Activated CD4-positive, alpha-beta T cell treated with anti-CD3 and anti-CD28 coated beads, Interleukin-2, amount 10 ng/mL, durations not matched to agents 24 days and 14 days (primary cell): ENCODE results near the gene RAI1. TPM values are rescaled to one million over a fixed set of nuclear protein-coding genes. Genes with fewer than 3 reads are reported as not detected.

Experiments used
- DNase-seq: peaks from one replicate; pipeline ENCODE4 v3.0.0; 2022
- H3K27ac Mint-ChIP-seq: one replicate; pipeline ENCODE4 v1.8.0; 2022; ENCODE audit warnings: mild to moderate bottlenecking, mixed read lengths
- H3K27me3 Mint-ChIP-seq: one replicate; pipeline ENCODE4 v1.8.0; 2022; ENCODE audit warnings: mixed read lengths
- H3K36me3 Mint-ChIP-seq: one replicate; pipeline ENCODE4 v1.8.0; 2022; ENCODE audit warnings: low read depth, mild to moderate bottlenecking, mixed read lengths
- H3K4me1 Mint-ChIP-seq: one replicate; pipeline ENCODE4 v1.8.0; 2021; ENCODE audit warnings: mixed read lengths
- H3K4me3 Mint-ChIP-seq: one replicate; pipeline ENCODE4 v1.8.0; 2022; ENCODE audit warnings: mild to moderate bottlenecking, moderate library complexity, mixed read lengths
- H3K9me3 Mint-ChIP-seq: one replicate; pipeline ENCODE4 v1.8.0; 2021; ENCODE audit warnings: mixed read lengths
- intact Hi-C: fragments of 100-400 bp; cut with micrococcal nuclease; formaldehyde crosslinking; loops from one replicate; pipeline ENCODE4 v1.15.1; 2023
- total RNA-seq: library from RNA; stranded (reverse); gene quantifications from 2 replicates; pipeline ENCODE4 v1.2.3, GENCODE V29; 2022

RAI1 gene
- total RNA-seq, 1 donor from 2014 or later: 34.5 TPM

DNA sequence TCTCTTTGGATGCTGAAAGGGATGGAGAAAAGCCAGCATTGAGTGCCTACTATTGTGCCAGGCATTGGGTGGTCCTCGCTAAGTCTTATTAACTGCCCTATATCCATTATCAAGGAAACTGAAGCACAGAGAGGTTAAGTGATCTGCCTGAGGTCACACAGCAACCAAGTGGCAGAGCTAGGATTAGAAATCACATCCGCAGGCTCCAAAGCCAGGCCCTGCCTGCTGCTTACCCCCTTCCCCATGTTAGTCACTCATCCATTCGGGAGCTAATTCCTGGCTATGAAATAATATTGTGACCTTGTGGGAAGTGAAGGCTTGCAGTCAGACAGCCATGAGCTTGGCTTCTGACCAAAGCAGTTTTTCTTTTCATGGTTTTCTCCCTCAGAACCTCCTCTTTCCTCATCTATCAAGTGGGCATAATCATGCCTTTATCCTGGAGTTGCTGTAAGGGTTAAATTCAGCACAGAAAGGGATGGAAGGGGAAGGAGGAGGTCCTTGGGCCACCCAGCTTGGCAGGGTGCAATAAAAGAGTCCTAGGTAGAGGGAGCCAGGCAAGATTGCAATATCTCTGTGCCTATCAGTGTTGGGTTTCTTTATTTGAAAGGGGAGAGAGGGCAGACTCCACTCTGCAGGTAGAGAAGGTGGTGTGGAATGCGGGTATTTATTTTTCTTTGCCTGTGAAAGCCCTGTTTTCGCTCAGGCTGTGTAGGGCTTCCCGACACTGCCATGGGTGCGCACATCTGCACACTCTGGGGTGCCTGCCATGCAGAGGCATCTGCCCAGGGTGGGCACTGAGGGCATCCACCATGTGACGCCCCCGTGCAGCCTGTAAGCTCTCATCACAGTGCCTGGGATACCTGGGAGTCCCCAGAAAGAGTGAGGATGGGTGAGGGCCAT is 11.3 kb downstream of the RAI1 start:
- no peaks in the 10 kb centered on the region for H3K36me3 Mint-ChIP-seq
- intact Hi-C loops: loop anchor here (5.0 kb wide), 1 partner anchor 340 kb away; no protein-coding TSS in a partner anchor
- no peaks in the 10 kb centered on the region for H3K9me3 Mint-ChIP-seq
- DNase-seq: no peak
- peak overlapping the region; percentile 75 for H3K27ac Mint-ChIP-seq
- H3K4me3 Mint-ChIP-seq: peak overlapping the region; percentile 30
- no peaks in the 10 kb centered on the region for H3K27me3 Mint-ChIP-seq
- peaks cover 52% of the 10 kb centered on the region for H3K4me1 Mint-ChIP-seq

DNA sequence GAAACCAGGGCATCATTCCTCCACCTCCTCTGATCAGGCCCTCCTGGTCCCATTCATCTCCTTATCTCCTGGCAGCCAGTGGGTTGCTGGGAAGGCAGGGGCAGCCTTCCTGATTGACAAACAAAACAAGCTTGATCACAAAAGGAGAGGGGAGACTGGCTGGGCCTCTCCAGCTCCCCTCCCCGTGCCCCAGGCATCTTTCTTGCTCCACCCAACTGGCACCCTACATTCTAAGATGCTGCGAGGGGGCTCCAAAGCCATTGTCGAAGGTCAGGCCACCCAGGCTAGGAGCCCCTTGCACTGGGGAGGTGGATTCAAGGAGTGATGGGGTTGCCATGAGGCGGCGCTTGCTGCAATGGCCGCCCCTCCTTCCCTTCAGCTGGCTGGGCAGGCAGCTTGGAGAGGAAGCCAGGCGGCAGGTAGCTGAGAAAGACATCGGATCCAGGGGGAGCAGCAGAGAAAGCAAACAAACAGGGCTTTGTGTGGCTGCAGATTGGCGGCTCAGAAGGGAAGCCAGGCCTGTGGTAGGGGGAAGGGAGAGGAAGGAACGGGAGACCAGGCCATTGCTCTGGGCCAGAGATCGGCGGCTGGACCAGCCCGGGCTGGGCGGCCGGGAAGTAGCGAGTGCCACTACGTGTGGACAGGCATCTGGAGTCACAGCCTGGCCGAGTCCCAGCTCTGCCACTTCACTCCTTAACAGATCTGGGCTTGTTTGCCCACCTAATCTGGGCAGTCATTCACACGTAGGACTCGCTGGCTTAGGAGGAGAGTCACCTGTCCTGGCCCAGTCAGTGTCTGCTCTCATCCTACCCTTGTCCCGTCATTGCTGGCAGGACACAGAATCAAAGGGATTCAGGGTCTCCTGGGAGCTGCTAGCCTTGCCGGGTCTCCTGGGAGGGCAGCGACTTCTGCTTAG is 12.3 kb downstream of the RAI1 start:
- Mint-ChIP-seq H3K36me3 (no peaks in the 10 kb centered on the region), H3K4me1 (peaks cover 54% of the 10 kb centered on the region), H3K27ac (peak overlapping the region; percentile 97), H3K27me3 (no peaks in the 10 kb centered on the region), H3K4me3 (peak overlapping the region; percentile 84), H3K9me3 (no peaks in the 10 kb centered on the region)
- intact Hi-C loops: loop anchor here (1.0 to 5.0 kb wide), 2 partner anchors 10 to 339 kb away; no protein-coding TSS in a partner anchor
- DNase-seq: no peak

DNA sequence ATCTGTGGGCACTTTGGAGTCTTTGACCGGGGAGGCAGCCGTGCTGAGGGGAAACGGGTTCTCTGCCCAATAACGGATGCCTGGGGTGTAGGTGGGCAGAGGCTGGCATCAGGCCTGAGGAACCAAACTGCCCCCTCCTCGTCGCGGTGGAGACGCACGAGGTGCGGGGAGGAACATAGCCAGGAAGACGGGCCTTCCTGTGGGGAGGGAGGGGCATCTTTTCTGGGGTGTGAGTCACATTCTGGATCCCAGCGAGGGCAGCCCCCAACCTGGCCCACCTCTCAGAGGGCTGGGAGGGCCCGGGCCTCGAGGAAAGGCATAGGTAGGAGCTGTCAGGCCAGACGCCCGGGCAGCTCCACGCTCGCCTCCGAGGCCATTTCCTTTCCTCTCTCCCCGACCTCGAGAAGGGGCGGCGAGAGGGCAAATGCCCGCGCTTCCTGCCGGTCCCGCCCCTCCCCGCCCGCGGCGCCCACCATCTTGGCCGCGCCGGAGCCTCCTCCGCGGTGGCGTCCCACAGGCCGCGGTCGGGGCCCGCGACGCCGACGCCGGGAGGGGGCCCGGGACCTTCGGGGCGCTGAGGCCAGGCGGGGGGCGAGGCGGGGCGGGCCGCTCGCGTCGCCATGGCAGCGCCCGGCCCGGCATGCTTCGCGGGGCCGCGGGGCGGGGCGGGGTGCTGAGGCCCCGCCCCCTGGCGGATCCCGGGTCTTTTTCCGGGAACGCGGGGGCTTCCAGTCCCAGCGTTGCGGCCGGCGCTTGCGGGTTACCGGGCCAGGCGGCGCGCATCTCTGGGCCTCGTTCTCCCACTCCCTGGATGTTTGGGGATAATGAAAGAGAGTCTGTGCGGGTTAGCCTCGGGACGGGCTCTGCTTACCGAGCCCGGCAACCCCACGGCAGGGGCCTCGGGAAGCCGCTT is 13.2 kb downstream of the RAI1 start:
- H3K27ac Mint-ChIP-seq: peak overlapping the region; percentile 97
- no peaks in the 10 kb centered on the region for H3K36me3 Mint-ChIP-seq
- H3K9me3 Mint-ChIP-seq: no peaks in the 10 kb centered on the region
- H3K27me3 Mint-ChIP-seq: no peaks in the 10 kb centered on the region
- peaks cover 56% of the 10 kb centered on the region for H3K4me1 Mint-ChIP-seq
- DNase-seq: peak; percentile 93
- intact Hi-C loops: loop anchor here (1.0 to 5.0 kb wide), 2 partner anchors 11 to 338 kb away; no protein-coding TSS in a partner anchor
- H3K4me3 Mint-ChIP-seq: peak overlapping the region; percentile 90

DNA sequence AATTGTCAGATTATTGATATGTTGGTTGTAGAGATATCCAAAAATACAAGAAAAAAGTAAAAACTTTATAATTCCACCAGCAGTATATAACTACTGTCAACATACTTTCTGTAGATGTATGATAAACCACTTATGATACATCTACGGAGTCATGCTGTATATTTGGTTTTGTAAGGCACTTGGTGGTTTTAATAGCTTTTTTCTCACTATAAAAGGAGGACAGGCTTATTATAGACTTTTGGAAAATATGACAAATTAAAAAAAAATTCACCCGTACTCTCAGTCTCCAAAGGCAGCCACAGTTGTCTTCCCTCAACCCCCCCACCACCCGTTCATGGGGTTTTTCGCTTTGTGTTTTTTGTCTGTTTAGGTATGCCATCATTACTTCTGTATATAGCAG is 14.8 kb downstream of the RAI1 start:
- Mint-ChIP-seq H3K27ac (peak overlapping the region; percentile 87), H3K4me3 (peak overlapping the region; percentile 90), H3K27me3 (no peaks in the 10 kb centered on the region), H3K36me3 (no peaks in the 10 kb centered on the region), H3K4me1 (peaks cover 48% of the 10 kb centered on the region), H3K9me3 (no peaks in the 10 kb centered on the region)
- intact Hi-C loops: no loop called here
- no peak for DNase-seq

DNA sequence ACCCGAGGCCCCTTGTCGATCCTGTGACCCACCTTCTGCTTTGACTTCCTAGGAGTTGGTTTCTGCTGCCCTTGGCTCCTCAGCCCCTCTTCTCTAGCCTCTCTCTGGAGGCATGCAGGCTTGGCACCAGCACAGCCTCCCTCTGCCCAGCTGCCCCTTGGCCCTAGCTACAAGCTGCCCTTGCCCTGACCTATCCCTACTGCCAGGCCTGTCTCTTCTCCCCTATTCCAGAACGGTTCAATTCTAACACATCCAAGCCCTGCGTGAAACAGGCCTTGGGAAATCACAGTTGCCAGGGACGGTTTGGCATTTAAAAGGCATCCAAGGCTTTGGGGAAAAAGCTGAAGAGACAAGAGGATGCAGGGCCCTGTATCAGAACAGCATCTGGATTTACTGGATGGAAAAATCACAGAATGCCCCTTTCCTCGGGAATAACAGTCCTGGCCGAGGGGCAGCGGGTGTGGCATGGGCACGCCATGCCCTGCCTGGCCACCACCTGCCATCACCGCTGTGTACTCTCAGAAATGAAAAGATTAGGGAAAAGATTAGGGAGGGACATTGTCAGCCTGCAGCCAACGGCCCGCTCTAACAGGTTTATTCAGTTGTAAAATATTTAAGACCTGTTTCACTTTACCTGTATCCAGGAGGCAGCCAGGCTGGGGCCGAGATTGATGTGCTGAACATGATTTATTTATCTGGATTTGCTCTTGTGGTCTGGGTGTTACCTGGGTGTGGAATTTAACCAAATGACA is 15.8 kb downstream of the RAI1 start:
- peaks cover 3% of the 10 kb centered on the region for H3K36me3 Mint-ChIP-seq
- intact Hi-C loops: no loop called here
- H3K27me3 Mint-ChIP-seq: no peaks in the 10 kb centered on the region
- H3K4me3 Mint-ChIP-seq: no peak overlapping the region
- DNase-seq: no peak
- H3K9me3 Mint-ChIP-seq: no peaks in the 10 kb centered on the region
- H3K27ac Mint-ChIP-seq: peak overlapping the region; percentile 60
- peaks cover 41% of the 10 kb centered on the region for H3K4me1 Mint-ChIP-seq

DNA sequence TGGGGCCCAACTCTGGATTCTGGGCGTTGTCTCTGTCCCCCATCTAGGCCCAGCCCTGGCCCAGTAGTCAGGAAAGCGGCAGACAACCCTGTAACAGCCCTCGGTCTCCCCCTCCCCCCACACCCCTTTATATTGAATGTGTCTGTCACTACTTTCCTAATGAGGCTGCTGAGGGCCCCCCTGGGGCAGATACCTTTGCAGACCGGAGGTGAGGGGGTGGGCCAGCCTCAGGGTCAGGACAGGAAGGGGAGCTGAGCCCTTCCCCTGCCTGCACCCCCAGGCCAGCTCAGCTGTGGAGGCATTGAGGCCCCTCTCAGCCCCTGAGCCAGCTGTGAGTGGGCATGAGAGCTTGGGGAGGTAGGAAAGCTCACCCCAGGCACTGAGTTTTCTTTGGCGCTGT is 17.1 kb downstream of the RAI1 start:
- Mint-ChIP-seq H3K27ac (no peak overlapping the region), H3K9me3 (no peaks in the 10 kb centered on the region), H3K36me3 (peaks cover 3% of the 10 kb centered on the region), H3K4me1 (peaks cover 29% of the 10 kb centered on the region), H3K4me3 (no peak overlapping the region), H3K27me3 (no peaks in the 10 kb centered on the region)
- intact Hi-C loops: no loop called here
- DNase-seq: no peak

DNA sequence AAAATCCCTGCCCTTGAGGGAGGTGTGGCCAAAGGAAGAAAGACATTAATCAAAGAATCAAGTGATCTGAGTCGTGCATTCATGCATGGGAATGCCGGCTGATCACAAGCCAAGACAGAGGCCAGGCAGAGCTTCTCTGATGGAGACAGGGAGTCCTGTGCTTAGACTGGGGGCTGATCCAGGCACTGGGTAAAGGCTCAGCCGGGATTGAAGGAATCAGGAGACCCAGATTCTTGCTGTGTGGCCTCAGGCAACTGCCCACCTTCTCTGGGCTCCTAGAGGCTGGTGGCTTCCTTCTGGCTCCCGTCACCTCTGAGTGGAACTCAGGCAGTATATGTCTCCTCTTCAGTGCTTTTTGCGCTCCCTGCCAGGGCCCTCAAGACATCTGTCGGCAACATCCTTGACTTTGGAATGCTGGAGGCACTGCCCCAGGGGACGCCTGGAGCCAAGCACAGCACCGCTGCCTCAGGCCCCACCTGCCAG is 17.7 kb downstream of the RAI1 start:
- Mint-ChIP-seq H3K36me3 (peaks cover 6% of the 10 kb centered on the region), H3K4me1 (peaks cover 28% of the 10 kb centered on the region), H3K27ac (no peak overlapping the region), H3K27me3 (no peaks in the 10 kb centered on the region), H3K4me3 (no peak overlapping the region), H3K9me3 (no peaks in the 10 kb centered on the region)
- intact Hi-C loops: no loop called here
- no peak for DNase-seq

DNA sequence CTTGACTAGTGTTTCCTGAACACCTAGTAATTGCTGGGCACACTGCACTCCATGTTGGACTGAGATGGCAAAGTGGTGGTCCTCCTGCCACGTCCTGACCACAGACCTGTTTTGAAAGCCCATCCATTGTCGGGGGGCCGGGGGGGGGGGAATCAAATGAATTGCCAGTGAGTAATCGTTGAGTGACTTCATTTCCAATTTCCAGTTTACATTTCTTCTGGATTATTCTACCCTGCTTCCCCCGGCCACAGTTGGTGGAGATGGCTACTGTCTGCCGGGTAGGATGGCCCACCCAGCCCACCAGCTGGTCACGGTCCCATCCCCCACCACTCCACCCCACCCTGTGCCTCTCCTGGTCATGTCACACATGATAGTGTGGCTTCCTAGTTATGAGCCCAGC is 18.2 kb downstream of the RAI1 start:
- Mint-ChIP-seq H3K4me3 (no peak overlapping the region), H3K36me3 (peaks cover 6% of the 10 kb centered on the region), H3K4me1 (peaks cover 25% of the 10 kb centered on the region), H3K27ac (no peak overlapping the region), H3K9me3 (no peaks in the 10 kb centered on the region), H3K27me3 (no peaks in the 10 kb centered on the region)
- intact Hi-C loops: no loop called here
- DNase-seq: no peak

DNA sequence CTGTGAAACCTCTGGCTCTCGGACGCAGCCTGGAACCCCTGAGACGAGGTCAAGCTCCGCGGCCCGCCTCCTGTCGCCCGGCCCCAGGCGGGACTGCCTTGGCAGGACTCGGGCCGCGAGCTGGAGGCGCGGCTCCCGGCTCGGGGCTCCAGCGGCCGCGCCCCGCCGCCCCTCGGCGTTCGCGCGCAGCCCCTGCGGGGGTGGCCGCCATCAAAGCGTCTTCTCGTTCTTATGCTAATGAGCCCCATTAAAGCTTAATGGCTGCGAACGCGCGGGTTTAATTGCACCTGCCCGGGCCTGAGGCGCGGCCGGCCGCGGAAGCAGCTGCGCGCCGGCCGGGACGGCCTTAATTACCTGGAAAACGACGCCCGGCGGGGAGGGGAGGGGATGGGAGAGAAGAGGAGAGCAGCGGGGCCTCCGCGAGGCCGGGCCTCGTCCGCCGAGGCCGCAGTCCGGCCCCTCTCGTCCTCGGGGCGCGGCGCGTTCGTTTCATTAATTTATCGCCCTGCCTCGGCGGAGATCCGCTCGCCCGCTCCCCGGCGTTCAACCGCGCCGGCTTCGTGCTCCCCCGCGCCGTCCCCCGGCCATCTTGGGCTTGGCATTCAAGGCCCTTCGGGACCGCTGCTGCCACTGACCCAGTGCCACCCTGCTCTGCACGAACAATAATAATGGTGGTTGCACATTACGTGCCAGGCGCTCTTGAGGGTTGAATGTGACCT is 19.2 kb downstream of the RAI1 start:
- no peak for DNase-seq
- intact Hi-C loops: no loop called here
- no peak overlapping the region for H3K4me3 Mint-ChIP-seq
- H3K27me3 Mint-ChIP-seq: no peaks in the 10 kb centered on the region
- H3K36me3 Mint-ChIP-seq: peaks cover 8% of the 10 kb centered on the region
- no peaks in the 10 kb centered on the region for H3K9me3 Mint-ChIP-seq
- H3K27ac Mint-ChIP-seq: no peak overlapping the region
- H3K4me1 Mint-ChIP-seq: peaks cover 22% of the 10 kb centered on the region

DNA sequence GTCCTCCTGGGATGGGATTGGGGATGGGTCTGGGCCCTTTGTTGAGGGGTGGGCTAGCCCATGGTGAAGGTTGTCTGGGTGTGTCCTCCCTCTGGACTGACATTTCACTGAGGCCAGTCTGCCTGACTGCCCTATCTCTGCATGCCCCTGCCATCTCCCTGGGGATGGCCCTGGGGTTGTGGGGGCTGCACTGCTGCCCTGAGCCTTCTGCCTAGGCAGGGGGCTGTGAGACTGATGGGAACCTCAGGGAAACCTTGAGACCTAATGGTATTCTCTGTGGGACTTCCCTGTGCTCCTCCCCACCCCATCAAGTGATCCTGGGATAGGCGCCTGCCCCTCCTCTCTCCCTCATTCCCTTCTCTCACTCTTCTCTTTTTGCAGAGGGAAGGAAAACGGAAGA is 19.9 kb downstream of the RAI1 start:
- H3K4me3 Mint-ChIP-seq: no peak overlapping the region
- no peaks in the 10 kb centered on the region for H3K9me3 Mint-ChIP-seq
- no peak overlapping the region for H3K27ac Mint-ChIP-seq
- H3K27me3 Mint-ChIP-seq: no peaks in the 10 kb centered on the region
- H3K4me1 Mint-ChIP-seq: peaks cover 18% of the 10 kb centered on the region
- DNase-seq: no peak
- H3K36me3 Mint-ChIP-seq: peaks cover 8% of the 10 kb centered on the region
- intact Hi-C loops: no loop called here

DNA sequence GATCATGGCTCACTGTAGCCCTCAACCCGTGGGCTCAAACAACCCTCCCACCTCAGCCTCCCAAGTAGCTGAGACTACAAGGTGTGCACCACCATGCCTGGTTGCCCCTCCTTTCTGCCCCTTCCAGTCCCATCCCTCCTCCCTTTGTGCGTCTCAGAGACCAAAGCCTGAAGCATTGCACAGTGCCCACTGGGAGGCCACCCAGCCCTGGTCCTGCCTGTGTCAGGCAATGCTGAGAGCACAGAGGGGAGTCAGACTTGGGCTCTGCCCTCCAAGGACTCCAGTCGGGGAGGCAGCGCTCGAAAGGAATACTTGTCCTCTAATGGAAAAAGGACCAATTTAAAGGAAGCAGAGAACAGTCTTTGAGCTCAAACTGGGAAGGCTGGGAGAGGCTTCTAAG is 20.4 kb downstream of the RAI1 start:
- no peaks in the 10 kb centered on the region for H3K9me3 Mint-ChIP-seq
- intact Hi-C loops: no loop called here
- no peak for DNase-seq
- peaks cover 8% of the 10 kb centered on the region for H3K36me3 Mint-ChIP-seq
- no peaks in the 10 kb centered on the region for H3K27me3 Mint-ChIP-seq
- H3K4me1 Mint-ChIP-seq: peaks cover 16% of the 10 kb centered on the region
- no peak overlapping the region for H3K4me3 Mint-ChIP-seq
- H3K27ac Mint-ChIP-seq: no peak overlapping the region

DNA sequence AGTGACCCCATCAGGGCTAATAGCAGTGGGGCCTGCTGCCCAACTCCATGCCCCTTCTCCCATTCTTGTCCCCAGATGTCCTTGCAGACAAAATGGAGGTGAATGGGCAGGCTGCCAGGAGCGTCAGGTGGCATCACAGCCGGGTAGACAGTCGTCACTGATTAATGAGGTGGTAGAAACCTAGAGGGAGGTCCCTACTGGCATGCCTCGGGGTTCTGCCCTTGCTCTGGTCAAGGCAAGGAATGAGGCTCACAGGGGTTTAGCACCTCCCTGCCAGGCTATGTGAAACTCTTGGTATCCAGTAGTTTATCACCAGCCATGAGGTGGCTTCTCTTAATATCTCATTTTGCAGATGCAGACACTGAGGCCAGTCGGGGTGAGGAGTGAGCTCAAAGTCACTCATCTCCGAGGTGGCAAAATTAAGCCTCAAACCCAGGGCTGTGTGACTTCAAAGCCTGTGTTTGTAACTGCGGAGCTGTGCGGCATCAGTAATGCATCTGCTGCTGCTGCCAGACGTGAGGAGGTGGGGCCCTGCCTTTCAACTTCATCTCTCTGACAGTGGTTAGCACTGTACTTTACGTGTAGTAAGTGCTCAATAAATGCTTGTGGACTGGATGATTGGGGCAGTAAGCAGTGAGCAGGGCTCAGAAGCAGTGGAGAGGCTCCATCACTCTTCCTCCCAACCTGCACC is 21.3 kb downstream of the RAI1 start:
- Mint-ChIP-seq H3K27ac (no peak overlapping the region), H3K36me3 (peaks cover 8% of the 10 kb centered on the region), H3K4me3 (no peak overlapping the region), H3K27me3 (no peaks in the 10 kb centered on the region), H3K4me1 (peaks cover 11% of the 10 kb centered on the region), H3K9me3 (no peaks in the 10 kb centered on the region)
- intact Hi-C loops: no loop called here
- no peak for DNase-seq
